Gastroesophageal sphincter (tissue), 4 donors: ENCODE results near the gene RASGEF1C. TPM values are rescaled to one million over a fixed set of nuclear protein-coding genes. Genes with fewer than 3 reads are reported as not detected.

Experiments used
- ATAC-seq: fragments of 150-250 bp; one replicate; pipeline ENCODE4 v1.9.1; 2016; ENCODE audit warnings: mild to moderate bottlenecking, moderate library complexity
- H3K27ac ChIP-seq, 4 donors: fragments of 200-600 bp; sonication (generic) in 3 of 4; 1 replicate in 3 of 4; 2 replicates in 1 of 4; pipeline ENCODE4 v1.5.1; 2016 to 2019
- H3K27me3 ChIP-seq: fragments of 200-600 bp; sonication (generic); one replicate; pipeline ENCODE4 v1.5.1; 2019
- H3K36me3 ChIP-seq, 2 donors: fragments of 200-600 bp; sonication (generic); one replicate each; pipeline ENCODE4 v1.5.1; 2019; ENCODE audit warnings: control low read depth in 1 of 2
- H3K4me1 ChIP-seq, 3 donors: fragments of 200-600 bp; sonication (generic); 1 replicate in 2 of 3; 2 replicates in 1 of 3; pipeline ENCODE4 v1.5.1; 2016 to 2019; ENCODE audit warnings: control low read depth in 2 of 3
- H3K4me3 ChIP-seq, 2 donors: fragments of 200-600 bp; sonication (generic); one replicate each; pipeline ENCODE4 v1.5.1; 2019; ENCODE audit warnings: mild to moderate bottlenecking in 1 of 2, moderate library complexity in 1 of 2
- H3K9me3 ChIP-seq, 3 donors: fragments of 200-600 bp; sonication (generic); one replicate each; pipeline ENCODE4 v1.5.1; 2017 to 2019; ENCODE audit warnings: control low read depth in 2 of 3
- CTCF ChIP-seq, 4 experiments: fragments of 200-600 bp in 2 of 4; fragments of 450-650 bp in 2 of 4; sonication (generic) in 1 of 4; IDR thresholded peaks; one replicate each; pipeline ENCODE4 v1.5.1; 2017 to 2019; ENCODE audit warnings: antibody characterized with exemption in 4 of 4, mild to moderate bottlenecking in 2 of 4, moderate library complexity in 2 of 4
- EP300 ChIP-seq: sonication (generic); formaldehyde crosslinking; IDR thresholded peaks from one replicate; pipeline ENCODE4 v1.6.1; 2017; ENCODE audit warnings: antibody characterized with exemption, mild to moderate bottlenecking
- POLR2A ChIP-seq, 2 donors: fragments of 450-650 bp; IDR thresholded peaks; one replicate each; pipeline ENCODE4 v1.6.1; 2017; ENCODE audit warnings: antibody characterized with exemption in 2 of 2, mild to moderate bottlenecking in 2 of 2, moderate library complexity in 1 of 2
- POLR2AphosphoS5 ChIP-seq: sonication (generic); formaldehyde crosslinking; IDR thresholded peaks from one replicate; pipeline ENCODE4 v1.6.1; 2017; ENCODE audit warnings: antibody characterized with exemption
- WGBS, 2 donors: methylation state at CpG; one replicate each; pipeline ENCODE4 v1.1.5; 2018; ENCODE audit warnings: low coverage in 1 of 2; 5-methylcytosine and 5-hydroxymethylcytosine counted together
- total RNA-seq, 4 donors: library from RNA; depleted of rRNA; stranded (reverse); fragments of >200 nt; gene quantifications; one replicate each; pipeline ENCODE4 v1.1.0, GENCODE V29; 2016

The RASGEF1C gene
- total RNA-seq, 4 donors from 2014 or later = 0.81 to 8.4 (median 2.0) TPM

- Histone ChIP-seq H3K27me3 (peaks cover 60% of the 10 kb centered on the region), H3K4me3 (no peak overlapping the region), H3K27ac (no peak overlapping the region), H3K9me3 (no peaks in the 10 kb centered on the region), H3K36me3 (no peaks in the 10 kb centered on the region), H3K4me1 (no peaks in the 10 kb centered on the region)
- TF ChIP-seq CTCF (IDR thresholded peaks at IDR 0.05) (no peak), POLR2A (IDR thresholded peaks at IDR 0.05) (no peak), EP300 (no peak), POLR2AphosphoS5 (no peak)
- WGBS, 2 donors = no CpG with 5 or more reads among the region's 43 CpGs
- ATAC-seq = no peak
Measured at GRCh38 chr5:180135967-180136629, 72.9 kb downstream of the RASGEF1C start.

GRCh38 chr5:180135128-180135955 lies 73.7 kb downstream of the RASGEF1C start:
- Histone ChIP-seq H3K36me3 (no peaks in the 10 kb centered on the region), H3K27ac (no peak overlapping the region), H3K27me3 (peaks cover 52% of the 10 kb centered on the region), H3K4me3 (no peak overlapping the region), H3K9me3 (no peaks in the 10 kb centered on the region), H3K4me1 (no peaks in the 10 kb centered on the region)
- WGBS, 2 donors = 64 to 66% methylated on average over 4 to 8 of the region's 13 CpGs
- ATAC-seq = no peak
- TF ChIP-seq CTCF (IDR thresholded peaks at IDR 0.05) (no peak), EP300 (no peak), POLR2A (IDR thresholded peaks at IDR 0.05) (no peak), POLR2AphosphoS5 (no peak)

GRCh38 chr5:180133971-180134508 lies 75.0 kb downstream of the RASGEF1C start:
- 93% methylated on average over 2 of the region's 9 CpGs; no CpG with 5 or more reads in 1 of the 2 donors for WGBS, 2 donors
- Histone ChIP-seq H3K4me3 (no peak overlapping the region), H3K9me3 (no peaks in the 10 kb centered on the region), H3K36me3 (no peaks in the 10 kb centered on the region), H3K27ac (no peak overlapping the region), H3K27me3 (peaks cover 39% of the 10 kb centered on the region), H3K4me1 (no peaks in the 10 kb centered on the region)
- ATAC-seq = no peak
- no peak for TF ChIP-seq POLR2AphosphoS5
- no peak for TF ChIP-seq CTCF (IDR thresholded peaks at IDR 0.05)
- TF ChIP-seq EP300 = no peak
- TF ChIP-seq POLR2A (IDR thresholded peaks at IDR 0.05) = no peak

GRCh38 chr5:180133551-180133950 lies 75.5 kb downstream of the RASGEF1C start:
- H3K4me3 ChIP-seq = no peak overlapping the region
- no peaks in the 10 kb centered on the region for H3K9me3 ChIP-seq
- ATAC-seq = no peak
- no peaks in the 10 kb centered on the region for H3K4me1 ChIP-seq
- TF ChIP-seq CTCF (IDR thresholded peaks at IDR 0.05) = no peak
- TF ChIP-seq POLR2A (IDR thresholded peaks at IDR 0.05) = no peak
- no peak for TF ChIP-seq POLR2AphosphoS5
- H3K27me3 ChIP-seq = peaks cover 35% of the 10 kb centered on the region
- 88 to 93% methylated on average over 2 to 4 of the region's 4 CpGs for WGBS, 2 donors
- H3K36me3 ChIP-seq = no peaks in the 10 kb centered on the region
- H3K27ac ChIP-seq = no peak overlapping the region
